Lower leg skin (tissue), 3 donors: ENCODE data around the gene PRRT3.

Experiments
- CTCF ChIP-seq, 3 donors: fragments of 450-650 bp; IDR thresholded peaks; one replicate each; pipeline ENCODE4 v1.5.1; 2016; ENCODE audit warnings: antibody characterized with exemption in 3 of 3, mild to moderate bottlenecking in 3 of 3, moderate library complexity in 2 of 3
- POLR2A ChIP-seq, 2 donors: fragments of 450-650 bp; IDR thresholded peaks; one replicate each; pipeline ENCODE4 v1.6.1; 2016 to 2017; ENCODE audit warnings: antibody characterized with exemption in 2 of 2, mild to moderate bottlenecking in 1 of 2, moderate library complexity in 1 of 2

DNA sequence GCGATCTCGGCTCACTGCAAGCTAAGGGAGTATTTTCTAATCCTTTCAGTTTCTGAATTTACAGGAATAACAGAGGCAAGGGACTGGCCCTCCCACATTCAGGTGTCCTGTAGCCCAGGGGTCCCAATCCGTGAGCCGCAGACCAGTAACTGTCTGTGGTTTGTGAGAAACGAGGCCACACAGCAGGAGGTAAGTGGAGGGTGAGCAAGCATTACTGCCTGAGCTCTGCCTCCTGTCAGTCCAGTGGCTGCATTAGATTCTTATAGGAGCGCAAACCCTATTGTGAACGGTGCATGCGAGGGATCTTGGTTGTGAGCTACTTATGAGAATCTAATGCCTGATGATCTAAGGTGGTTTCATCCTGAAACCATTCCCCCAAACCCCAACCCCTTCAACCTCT is 40.3 kb downstream of the PRRT3 start:
- no peak for TF ChIP-seq CTCF (IDR thresholded peaks at IDR 0.05)
- no peak for TF ChIP-seq POLR2A (IDR thresholded peaks at IDR 0.05)
